H9 (cell line): Measurements from ENCODE around the gene SPEG. TPM values are rescaled to one million over a fixed set of nuclear protein-coding genes. Genes with fewer than 3 reads are reported as not detected.

ENCODE experiments used
- DNase-seq: peaks from one replicate; pipeline ENCODE4 v3.0.0-alpha.2; 2017
- H2AFZ ChIP-seq: one replicate; pipeline ENCODE4 v1.6.1; 2013; ENCODE audit warnings: mild to moderate bottlenecking, low read length, control low read depth, moderate library complexity
- H2AK5ac ChIP-seq: 2 replicates; pipeline ENCODE4 v1.6.1; 2013; ENCODE audit warnings: low read length, control low read depth, mixed read lengths; ENCODE audit not compliant: insufficient read length
- H2BK120ac ChIP-seq: one replicate; pipeline ENCODE4 v1.6.1; 2013; ENCODE audit warnings: low read depth, mild to moderate bottlenecking, low read length, control low read depth, inconsistent platforms; ENCODE audit not compliant: poor library complexity, severe bottlenecking
- H2BK12ac ChIP-seq: 2 replicates; pipeline ENCODE4 v1.6.1; 2013; ENCODE audit warnings: low read length, control low read depth, mixed read lengths, low read depth; ENCODE audit not compliant: insufficient read length
- H2BK15ac ChIP-seq: 2 replicates; pipeline ENCODE4 v1.6.1; 2013; ENCODE audit warnings: low read depth, low read length, control low read depth
- H2BK20ac ChIP-seq: one replicate; pipeline ENCODE4 v1.6.1; 2013; ENCODE audit warnings: low read depth, mild to moderate bottlenecking, low read length, control low read depth, inconsistent platforms; ENCODE audit not compliant: poor library complexity, severe bottlenecking
- H2BK5ac ChIP-seq: 2 replicates; pipeline ENCODE4 v1.6.1; 2013; ENCODE audit warnings: low read length, control low read depth, mixed read lengths; ENCODE audit not compliant: insufficient read length
- H3K14ac ChIP-seq: 2 replicates; pipeline ENCODE4 v1.6.1; 2013; ENCODE audit warnings: low read length, control low read depth; ENCODE audit not compliant: insufficient read depth
- H3K18ac ChIP-seq: 2 replicates; pipeline ENCODE4 v1.6.1; 2013; ENCODE audit warnings: low read depth, mild to moderate bottlenecking, mixed read lengths, low read length, control low read depth; ENCODE audit not compliant: insufficient read length
- H3K23ac ChIP-seq: 2 replicates; pipeline ENCODE4 v1.6.1; 2013; ENCODE audit warnings: low read length, control low read depth, mixed read lengths, low read depth; ENCODE audit not compliant: insufficient read length
- H3K23me2 ChIP-seq: 2 replicates; pipeline ENCODE4 v1.6.1; 2013; ENCODE audit warnings: low read depth, mild to moderate bottlenecking, mixed read lengths, low read length, control low read depth; ENCODE audit not compliant: insufficient read length, poor library complexity, severe bottlenecking
- H3K27ac ChIP-seq: 2 replicates; pipeline ENCODE4 v1.5.1; 2013; ENCODE audit warnings: low read length, control low read depth, mixed read lengths, low read depth; ENCODE audit not compliant: insufficient read length
- H3K27me3 ChIP-seq: 2 replicates; pipeline ENCODE4 v1.6.1; 2013; ENCODE audit warnings: low read length, control low read depth, inconsistent platforms; ENCODE audit not compliant: insufficient read depth
- H3K4ac ChIP-seq: 2 replicates; pipeline ENCODE4 v1.6.1; 2013; ENCODE audit warnings: low read depth, mild to moderate bottlenecking, control low read depth, inconsistent platforms, low read length, moderate library complexity
- H3K4me1 ChIP-seq: 2 replicates; pipeline ENCODE4 v1.6.1; 2013; ENCODE audit warnings: low read length, control low read depth, inconsistent platforms; ENCODE audit not compliant: insufficient read depth
- H3K4me2 ChIP-seq: 2 replicates; pipeline ENCODE4 v1.6.1; 2013; ENCODE audit warnings: low read length, control low read depth, mixed read lengths; ENCODE audit not compliant: insufficient read length, insufficient read depth
- H3K56ac ChIP-seq: 2 replicates; pipeline ENCODE4 v1.6.1; 2013; ENCODE audit warnings: low read depth, mild to moderate bottlenecking, mixed read lengths, low read length, control low read depth; ENCODE audit not compliant: insufficient read length
- H3K79me1 ChIP-seq: 2 replicates; pipeline ENCODE4 v1.6.1; 2013; ENCODE audit warnings: low read depth, mild to moderate bottlenecking, moderate library complexity, low read length, control low read depth, inconsistent platforms; ENCODE audit not compliant: insufficient read depth, poor library complexity, severe bottlenecking
- H3K79me2 ChIP-seq: 2 replicates; pipeline ENCODE4 v1.6.1; 2013; ENCODE audit warnings: low read length, control low read depth, inconsistent platforms; ENCODE audit not compliant: insufficient read depth
- H3K9ac ChIP-seq: 2 replicates; pipeline ENCODE4 v1.6.1; 2013; ENCODE audit warnings: low read length, control low read depth, mixed read lengths; ENCODE audit not compliant: insufficient read length; ENCODE audit errors: extremely low read depth
- H3K9me3 ChIP-seq: one replicate; pipeline ENCODE4 v1.6.1; 2013; ENCODE audit warnings: low read depth, low read length, inconsistent platforms; ENCODE audit not compliant: control insufficient read depth
- H3T11ph ChIP-seq: one replicate; pipeline ENCODE4 v1.6.1; 2013; ENCODE audit warnings: mild to moderate bottlenecking, low read length, control low read depth, inconsistent platforms
- H4K20me1 ChIP-seq: one replicate; pipeline ENCODE4 v1.6.1; 2013; ENCODE audit not compliant: control insufficient read depth, insufficient read length, insufficient read depth
- H4K5ac ChIP-seq: 2 replicates; pipeline ENCODE4 v1.6.1; 2013; ENCODE audit warnings: low read depth, mild to moderate bottlenecking, mixed read lengths, low read length, control low read depth; ENCODE audit not compliant: insufficient read length
- H4K8ac ChIP-seq: replicated peaks from 2 replicates; pipeline ENCODE4 v1.6.1; 2013; ENCODE audit warnings: low read length, control low read depth, mixed read lengths, low read depth; ENCODE audit not compliant: insufficient read length
- H4K91ac ChIP-seq: 2 replicates; pipeline ENCODE4 v1.6.1; 2013; ENCODE audit warnings: low read depth, mild to moderate bottlenecking, moderate library complexity, mixed read lengths, low read length, control low read depth; ENCODE audit not compliant: insufficient read length
- H3K27ac Mint-ChIP-seq, 3 experiments: 2 replicates in 2 of 3; 3 replicates in 1 of 3; pipeline ENCODE4 v1.8.0; 2020 to 2021; ENCODE audit warnings: mixed read lengths in 3 of 3, mild to moderate bottlenecking in 1 of 3, moderate library complexity in 1 of 3
- H3K27me3 Mint-ChIP-seq: 2 replicates; pipeline ENCODE4 v1.8.0; 2021; ENCODE audit warnings: low read depth, mild to moderate bottlenecking, moderate library complexity, mixed read lengths
- H3K36me3 Mint-ChIP-seq, 3 experiments: 2 replicates in 2 of 3; 3 replicates in 1 of 3; pipeline ENCODE4 v1.8.0; 2020 to 2021; ENCODE audit warnings: low read depth in 3 of 3, mixed read lengths in 3 of 3; ENCODE audit not compliant: insufficient read depth in 1 of 3
- H3K4me1 Mint-ChIP-seq, 2 experiments: 2 replicates each; pipeline ENCODE4 v1.8.0; 2020; ENCODE audit warnings: mixed read lengths in 2 of 2
- H3K4me3 Mint-ChIP-seq, 2 experiments: 2 replicates in 1 of 2; 3 replicates in 1 of 2; pipeline ENCODE4 v1.8.0; 2020 to 2021; ENCODE audit warnings: mild to moderate bottlenecking in 2 of 2, mixed read lengths in 2 of 2, moderate library complexity in 1 of 2
- H3K9me3 Mint-ChIP-seq, 2 experiments: 2 replicates in 1 of 2; 3 replicates in 1 of 2; pipeline ENCODE4 v1.8.0; 2020; ENCODE audit warnings: mild to moderate bottlenecking in 2 of 2, mixed read lengths in 2 of 2, moderate library complexity in 1 of 2
- WGBS: extraction: QIAGEN DNeasy Blood & Tissue Kit; methylation state at CpG from one replicate; pipeline ENCODE4 v1.1.7; 2013; ENCODE audit warnings: missing lambda C conversion rate, low lambda C conversion rate, mixed read lengths; ENCODE audit not compliant: insufficient read length; ENCODE audit errors: extremely low coverage; 5-methylcytosine and 5-hydroxymethylcytosine counted together
- total RNA-seq: library from RNA; stranded (reverse); gene quantifications from 2 replicates; pipeline ENCODE4 v1.2.1, GENCODE V29; 2021
- TF ChIP-seq, protein P1 (sequence below): fragments of 200-600 bp; sonication (generic); conservative IDR thresholded peaks from 3 replicates; pipeline ENCODE4 v1.8.0; 2021; ENCODE audit warnings: antibody characterized with exemption, mild to moderate bottlenecking

SPEG gene
- total RNA-seq, 1 experiment from 2014 or later, result 23.7 TPM

DNA sequence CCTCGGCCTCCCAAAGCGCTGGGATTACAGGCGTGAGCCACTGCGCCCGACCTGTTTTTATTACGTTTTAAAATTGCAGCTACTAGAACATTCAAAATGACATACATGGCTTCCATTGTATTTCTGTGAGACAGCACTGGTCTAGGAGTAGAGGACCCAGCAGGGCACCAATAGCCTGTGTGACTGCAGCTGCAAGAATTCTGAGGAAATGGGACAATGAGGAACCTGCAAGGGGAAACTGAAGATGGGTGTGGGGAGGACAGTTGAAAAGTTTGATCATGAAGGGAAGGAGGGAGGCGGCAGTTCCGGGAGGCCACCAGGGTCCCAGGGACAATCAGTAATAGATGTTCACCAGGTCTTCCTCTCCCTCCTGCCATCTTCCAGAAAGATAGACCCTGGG is 33.0 kb upstream of the SPEG start:
- no peak overlapping the region for H3K14ac ChIP-seq
- H3K9me3 ChIP-seq, result no peaks in the 10 kb centered on the region
- H4K20me1 ChIP-seq, result no peaks in the 10 kb centered on the region
- H3K4ac ChIP-seq, result no peak overlapping the region
- H3K23me2 ChIP-seq, result no peaks in the 10 kb centered on the region
- H3K27me3 ChIP-seq, result no peaks in the 10 kb centered on the region
- Mint-ChIP-seq H3K9me3 (no peaks in the 10 kb centered on the region; a peak in 1 of 5 replicates), H3K4me1 (peaks cover 33 to 45% of the 10 kb centered on the region in 2 experiments), H3K27ac (no peak overlapping the region), H3K4me3 (no peak overlapping the region), H3K36me3 (no peaks in the 10 kb centered on the region), H3K27me3 (peaks cover 5% of the 10 kb centered on the region)
- H4K8ac ChIP-seq, result no peak overlapping the region
- no peak overlapping the region for H3K27ac ChIP-seq
- H2AK5ac ChIP-seq, result no peak overlapping the region
- no peak overlapping the region for H3K56ac ChIP-seq
- H3T11ph ChIP-seq, result no peak overlapping the region
- H3K79me1 ChIP-seq, result no peaks in the 10 kb centered on the region
- no peak overlapping the region for H2BK5ac ChIP-seq
- no peak overlapping the region for H2AFZ ChIP-seq
- H4K5ac ChIP-seq, result no peak overlapping the region
- no peak overlapping the region for H3K23ac ChIP-seq
- H3K18ac ChIP-seq, result no peak overlapping the region
- no peaks in the 10 kb centered on the region for H3K4me1 ChIP-seq
- H2BK12ac ChIP-seq, result no peak overlapping the region
- H3K9ac ChIP-seq, result no peak overlapping the region
- no peak overlapping the region for H2BK15ac ChIP-seq
- no peak for DNase-seq
- no CpG with 5 or more reads among the region's 8 CpGs for WGBS
- TF ChIP-seq, protein P1, sequence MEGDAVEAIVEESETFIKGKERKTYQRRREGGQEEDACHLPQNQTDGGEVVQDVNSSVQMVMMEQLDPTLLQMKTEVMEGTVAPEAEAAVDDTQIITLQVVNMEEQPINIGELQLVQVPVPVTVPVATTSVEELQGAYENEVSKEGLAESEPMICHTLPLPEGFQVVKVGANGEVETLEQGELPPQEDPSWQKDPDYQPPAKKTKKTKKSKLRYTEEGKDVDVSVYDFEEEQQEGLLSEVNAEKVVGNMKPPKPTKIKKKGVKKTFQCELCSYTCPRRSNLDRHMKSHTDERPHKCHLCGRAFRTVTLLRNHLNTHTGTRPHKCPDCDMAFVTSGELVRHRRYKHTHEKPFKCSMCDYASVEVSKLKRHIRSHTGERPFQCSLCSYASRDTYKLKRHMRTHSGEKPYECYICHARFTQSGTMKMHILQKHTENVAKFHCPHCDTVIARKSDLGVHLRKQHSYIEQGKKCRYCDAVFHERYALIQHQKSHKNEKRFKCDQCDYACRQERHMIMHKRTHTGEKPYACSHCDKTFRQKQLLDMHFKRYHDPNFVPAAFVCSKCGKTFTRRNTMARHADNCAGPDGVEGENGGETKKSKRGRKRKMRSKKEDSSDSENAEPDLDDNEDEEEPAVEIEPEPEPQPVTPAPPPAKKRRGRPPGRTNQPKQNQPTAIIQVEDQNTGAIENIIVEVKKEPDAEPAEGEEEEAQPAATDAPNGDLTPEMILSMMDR, result no peak
- H3K79me2 ChIP-seq, result no peaks in the 10 kb centered on the region
- no peak overlapping the region for H2BK120ac ChIP-seq
- no peak overlapping the region for H4K91ac ChIP-seq
- no peak overlapping the region for H3K4me2 ChIP-seq
- H2BK20ac ChIP-seq, result no peak overlapping the region
